ENCODE data around the gene CCDC85A. TPM values are rescaled to one million over a fixed set of nuclear protein-coding genes. Genes with fewer than 3 reads are reported as not detected.

CCDC85A gene
- total RNA-seq, 1 donor from 2014 or later: 16.4 TPM

DNA sequence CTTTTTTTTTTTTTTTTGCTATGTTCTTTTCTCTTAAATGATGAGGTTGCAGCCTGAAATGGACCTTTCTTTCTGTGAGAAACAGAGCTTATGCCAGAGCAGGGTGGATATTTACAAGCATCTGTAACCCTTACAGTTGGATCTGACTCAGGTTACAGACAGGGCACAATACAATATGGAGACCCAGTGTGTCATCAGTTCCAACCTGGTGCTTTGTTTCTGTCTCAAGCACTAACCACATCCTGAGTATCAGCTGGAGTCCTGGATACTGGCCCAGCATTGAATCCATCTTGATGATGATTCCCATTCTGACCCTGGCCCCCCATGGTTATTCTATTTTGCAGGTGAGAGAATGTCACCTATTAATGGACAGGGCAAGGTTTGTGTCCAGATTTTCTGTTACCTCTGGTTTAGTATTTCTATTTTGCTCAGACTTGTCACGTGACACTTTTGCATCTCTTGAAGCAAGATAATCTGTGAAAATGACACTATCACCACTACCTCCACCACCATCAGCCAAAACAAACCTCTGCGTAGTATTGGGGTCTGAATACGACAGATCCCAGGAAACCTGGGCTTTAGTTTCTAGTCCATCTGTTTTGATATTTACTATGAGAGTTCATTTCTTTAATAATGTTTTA is 174.0 kb downstream of the CCDC85A start:
- Mint-ChIP-seq H3K4me3 (ENCODE audit: unreplicated experiment) (no peak overlapping the region), H3K36me3 (ENCODE audit: low read depth, unreplicated experiment) (peaks cover 4% of the 10 kb centered on the region), H3K4me1 (ENCODE audit: unreplicated experiment) (peaks cover 14% of the 10 kb centered on the region), H3K27me3 (ENCODE audit: unreplicated experiment) (peaks cover 1% of the 10 kb centered on the region), H3K27ac (ENCODE audit: unreplicated experiment) (no peak overlapping the region), H3K9me3 (ENCODE audit: unreplicated experiment) (no peaks in the 10 kb centered on the region)
- no peak for DNase-seq (ENCODE audit: low spot score)
- TF ChIP-seq, protein P1, sequence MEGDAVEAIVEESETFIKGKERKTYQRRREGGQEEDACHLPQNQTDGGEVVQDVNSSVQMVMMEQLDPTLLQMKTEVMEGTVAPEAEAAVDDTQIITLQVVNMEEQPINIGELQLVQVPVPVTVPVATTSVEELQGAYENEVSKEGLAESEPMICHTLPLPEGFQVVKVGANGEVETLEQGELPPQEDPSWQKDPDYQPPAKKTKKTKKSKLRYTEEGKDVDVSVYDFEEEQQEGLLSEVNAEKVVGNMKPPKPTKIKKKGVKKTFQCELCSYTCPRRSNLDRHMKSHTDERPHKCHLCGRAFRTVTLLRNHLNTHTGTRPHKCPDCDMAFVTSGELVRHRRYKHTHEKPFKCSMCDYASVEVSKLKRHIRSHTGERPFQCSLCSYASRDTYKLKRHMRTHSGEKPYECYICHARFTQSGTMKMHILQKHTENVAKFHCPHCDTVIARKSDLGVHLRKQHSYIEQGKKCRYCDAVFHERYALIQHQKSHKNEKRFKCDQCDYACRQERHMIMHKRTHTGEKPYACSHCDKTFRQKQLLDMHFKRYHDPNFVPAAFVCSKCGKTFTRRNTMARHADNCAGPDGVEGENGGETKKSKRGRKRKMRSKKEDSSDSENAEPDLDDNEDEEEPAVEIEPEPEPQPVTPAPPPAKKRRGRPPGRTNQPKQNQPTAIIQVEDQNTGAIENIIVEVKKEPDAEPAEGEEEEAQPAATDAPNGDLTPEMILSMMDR (IDR thresholded peaks at IDR 0.05; ENCODE audit: unreplicated experiment): no peak

DNA sequence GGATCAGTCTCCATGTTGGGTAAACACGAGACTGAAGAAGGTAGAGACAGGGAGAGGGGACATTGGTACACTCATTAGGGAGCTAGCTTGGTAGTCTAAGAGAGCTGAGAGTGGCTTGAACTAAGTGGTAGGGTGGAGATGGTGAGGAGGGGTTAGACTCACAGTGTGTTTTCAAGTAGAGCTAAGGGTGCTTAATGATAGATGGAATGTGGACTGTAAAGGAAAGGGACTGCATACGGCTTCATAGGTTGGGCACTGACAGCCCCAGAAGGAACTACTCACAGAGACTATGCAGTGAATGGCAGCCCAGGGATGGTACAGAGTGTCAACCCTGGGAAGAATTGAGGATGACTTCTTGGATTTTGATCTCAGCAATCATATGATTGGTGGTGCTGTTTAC is 178.1 kb downstream of the CCDC85A start:
- Mint-ChIP-seq H3K9me3 (ENCODE audit: unreplicated experiment) (no peaks in the 10 kb centered on the region), H3K4me1 (ENCODE audit: unreplicated experiment) (peaks cover 30% of the 10 kb centered on the region), H3K36me3 (ENCODE audit: low read depth, unreplicated experiment) (peaks cover 4% of the 10 kb centered on the region), H3K27ac (ENCODE audit: unreplicated experiment) (no peak overlapping the region), H3K4me3 (ENCODE audit: unreplicated experiment) (no peak overlapping the region), H3K27me3 (ENCODE audit: unreplicated experiment) (peaks cover 7% of the 10 kb centered on the region)
- TF ChIP-seq, protein P1 (IDR thresholded peaks at IDR 0.05; ENCODE audit: unreplicated experiment): no peak
- DNase-seq (ENCODE audit: low spot score): no peak

- H3K36me3 Mint-ChIP-seq (ENCODE audit: low read depth, unreplicated experiment): peaks cover 4% of the 10 kb centered on the region
- H3K4me1 Mint-ChIP-seq (ENCODE audit: unreplicated experiment): peaks cover 17% of the 10 kb centered on the region
- peak overlapping the region; percentile 83 for H3K27ac Mint-ChIP-seq (ENCODE audit: unreplicated experiment)
- H3K4me3 Mint-ChIP-seq (ENCODE audit: unreplicated experiment): no peak overlapping the region
- H3K27me3 Mint-ChIP-seq (ENCODE audit: unreplicated experiment): peaks cover 7% of the 10 kb centered on the region
- no peaks in the 10 kb centered on the region for H3K9me3 Mint-ChIP-seq (ENCODE audit: unreplicated experiment)
- DNase-seq (ENCODE audit: low spot score): no peak
- TF ChIP-seq, protein P1 (IDR thresholded peaks at IDR 0.05; ENCODE audit: unreplicated experiment): no peak
Observed at GRCh38 chr2:56364902-56365301, 181.1 kb downstream of the CCDC85A start.

DNA sequence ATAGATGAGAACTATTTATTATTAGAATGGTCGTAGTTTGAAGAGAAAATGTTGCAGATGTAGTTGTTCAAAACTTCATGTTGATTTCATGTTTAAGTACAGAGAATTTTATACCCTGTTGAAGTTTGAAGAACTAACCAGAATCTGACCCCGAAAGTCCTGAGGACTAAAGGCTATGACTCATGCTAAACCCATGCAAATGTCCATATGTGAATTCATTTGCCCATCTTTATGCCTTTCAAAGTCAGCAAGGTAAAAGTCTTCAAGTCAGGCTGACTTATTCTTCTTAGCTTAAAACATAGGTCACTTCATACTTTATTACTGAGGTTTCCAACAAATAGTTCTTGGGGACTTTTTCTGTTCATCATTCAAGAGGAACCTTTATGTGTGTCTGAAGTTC is 185.5 kb downstream of the CCDC85A start:
- Mint-ChIP-seq H3K4me1 (ENCODE audit: unreplicated experiment) (peaks cover 28% of the 10 kb centered on the region), H3K4me3 (ENCODE audit: unreplicated experiment) (no peak overlapping the region), H3K27me3 (ENCODE audit: unreplicated experiment) (peaks cover 7% of the 10 kb centered on the region), H3K27ac (ENCODE audit: unreplicated experiment) (no peak overlapping the region), H3K9me3 (ENCODE audit: unreplicated experiment) (no peaks in the 10 kb centered on the region), H3K36me3 (ENCODE audit: low read depth, unreplicated experiment) (no peaks in the 10 kb centered on the region)
- TF ChIP-seq, protein P1 (IDR thresholded peaks at IDR 0.05; ENCODE audit: unreplicated experiment): no peak
- DNase-seq (ENCODE audit: low spot score): no peak

DNA sequence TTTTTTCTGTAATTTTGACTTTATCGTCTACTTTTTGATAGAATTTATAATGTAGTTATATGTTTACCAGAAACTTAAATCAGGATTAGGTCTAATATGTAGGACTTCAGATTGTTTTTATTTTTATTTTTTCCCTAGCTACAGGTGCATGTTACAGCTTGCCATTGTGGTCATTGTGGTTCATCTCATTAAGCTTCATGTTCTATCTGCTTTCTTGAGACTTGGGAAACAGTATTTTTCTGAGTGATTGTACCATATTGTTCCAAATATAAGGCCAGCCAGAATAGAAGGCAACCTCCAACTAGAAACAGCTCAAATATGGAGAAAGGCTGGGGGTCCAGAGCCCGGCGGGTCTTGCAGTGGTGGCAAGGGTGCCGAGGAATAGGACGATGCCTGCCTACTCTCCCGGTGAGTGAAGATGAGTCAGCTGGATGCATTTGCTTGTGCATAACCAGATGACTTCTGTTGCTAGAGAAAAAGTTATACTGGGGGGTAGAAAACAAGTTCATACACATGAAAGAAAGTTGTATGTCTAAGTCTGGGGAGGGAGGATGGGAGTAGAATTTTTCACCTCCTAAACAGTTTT is 188.4 kb downstream of the CCDC85A start:
- Mint-ChIP-seq H3K36me3 (ENCODE audit: low read depth, unreplicated experiment) (no peaks in the 10 kb centered on the region), H3K4me3 (ENCODE audit: unreplicated experiment) (no peak overlapping the region)

More for the DNA sequence above, 188.4 kb downstream of the CCDC85A start:
- Mint-ChIP-seq H3K27me3 (ENCODE audit: unreplicated experiment) (no peaks in the 10 kb centered on the region), H3K4me1 (ENCODE audit: unreplicated experiment) (peaks cover 15% of the 10 kb centered on the region), H3K27ac (ENCODE audit: unreplicated experiment) (no peak overlapping the region), H3K9me3 (ENCODE audit: unreplicated experiment) (no peaks in the 10 kb centered on the region)
- no peak for DNase-seq (ENCODE audit: low spot score)
- TF ChIP-seq, protein P1 (IDR thresholded peaks at IDR 0.05; ENCODE audit: unreplicated experiment): no peak

Data from endothelial cell (in vitro differentiated cells).